ENCODE results near the gene SLC25A25. TPM values are rescaled to one million over a fixed set of nuclear protein-coding genes. Genes with fewer than 3 reads are reported as not detected.

Gene SLC25A25
- total and polyA plus RNA-seq, 9 of the 15 experiments (the other 6 are each of a cell fraction or from before 2014, with no cell fraction given) = 0.07 to 35.9 (median 23.2) TPM

DNA sequence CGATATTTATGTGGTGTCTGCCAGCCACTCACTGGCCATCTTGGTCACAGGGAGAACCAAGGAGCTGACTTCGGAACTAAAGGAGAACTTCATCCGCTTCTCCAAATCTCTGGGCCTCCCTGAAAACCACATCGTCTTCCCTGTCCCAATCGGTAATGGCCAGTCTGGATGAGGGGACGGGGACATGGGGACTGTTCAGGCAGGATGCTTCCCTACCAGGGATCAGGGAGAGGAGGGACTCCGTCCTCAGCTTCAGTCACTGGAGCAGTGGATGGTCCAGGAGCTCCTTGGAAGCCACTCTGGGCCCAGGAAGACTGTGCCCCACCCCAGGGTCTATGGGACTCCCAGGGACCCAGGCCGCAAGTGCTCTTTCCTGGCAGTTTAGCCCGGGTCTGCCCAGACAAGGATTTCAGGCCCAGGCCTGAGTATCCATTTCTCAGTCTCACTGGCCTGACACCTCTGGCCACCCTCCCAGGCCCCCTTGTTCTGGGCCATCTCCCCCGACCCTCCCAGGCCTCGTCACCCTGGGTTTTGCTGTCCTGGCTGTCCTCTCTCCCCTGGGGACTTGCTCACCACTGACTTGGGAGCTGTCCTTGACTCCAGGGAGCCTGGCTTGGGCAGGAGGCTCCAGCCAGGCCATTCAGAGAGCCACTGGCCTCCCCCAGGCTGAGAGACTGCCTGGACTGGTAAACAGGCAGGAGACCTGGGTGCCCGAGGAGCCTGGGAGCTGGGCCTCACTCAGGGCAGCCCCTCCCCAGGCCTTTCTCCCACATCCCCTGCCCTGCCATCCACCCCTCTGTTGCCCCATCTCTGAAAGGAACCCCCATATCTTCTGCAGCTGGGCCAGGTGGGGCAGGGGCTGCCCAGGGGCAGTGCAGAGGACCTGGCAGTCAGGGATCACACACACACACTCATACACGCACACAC is 84.4 kb downstream of the SLC25A25 start:
- 68% methylated on average over 13 of the region's 13 CpGs for WGBS (ENCODE audit: insufficient coverage, low coverage, missing lambda C conversion rate)
- TF ChIP-seq ZNF79 (CRISPR knock-in tag; IDR thresholded peaks at IDR 0.05; ENCODE audit: low read depth) (no peak), ZNF77 (CRISPR knock-in tag; IDR thresholded peaks at IDR 0.05) (no peak), MCM3 (IDR thresholded peaks at IDR 0.05) (0 out of 2 replicates have a peak, but pooled peaks have one; percentile 33)
- TF ChIP-seq, protein P1, sequence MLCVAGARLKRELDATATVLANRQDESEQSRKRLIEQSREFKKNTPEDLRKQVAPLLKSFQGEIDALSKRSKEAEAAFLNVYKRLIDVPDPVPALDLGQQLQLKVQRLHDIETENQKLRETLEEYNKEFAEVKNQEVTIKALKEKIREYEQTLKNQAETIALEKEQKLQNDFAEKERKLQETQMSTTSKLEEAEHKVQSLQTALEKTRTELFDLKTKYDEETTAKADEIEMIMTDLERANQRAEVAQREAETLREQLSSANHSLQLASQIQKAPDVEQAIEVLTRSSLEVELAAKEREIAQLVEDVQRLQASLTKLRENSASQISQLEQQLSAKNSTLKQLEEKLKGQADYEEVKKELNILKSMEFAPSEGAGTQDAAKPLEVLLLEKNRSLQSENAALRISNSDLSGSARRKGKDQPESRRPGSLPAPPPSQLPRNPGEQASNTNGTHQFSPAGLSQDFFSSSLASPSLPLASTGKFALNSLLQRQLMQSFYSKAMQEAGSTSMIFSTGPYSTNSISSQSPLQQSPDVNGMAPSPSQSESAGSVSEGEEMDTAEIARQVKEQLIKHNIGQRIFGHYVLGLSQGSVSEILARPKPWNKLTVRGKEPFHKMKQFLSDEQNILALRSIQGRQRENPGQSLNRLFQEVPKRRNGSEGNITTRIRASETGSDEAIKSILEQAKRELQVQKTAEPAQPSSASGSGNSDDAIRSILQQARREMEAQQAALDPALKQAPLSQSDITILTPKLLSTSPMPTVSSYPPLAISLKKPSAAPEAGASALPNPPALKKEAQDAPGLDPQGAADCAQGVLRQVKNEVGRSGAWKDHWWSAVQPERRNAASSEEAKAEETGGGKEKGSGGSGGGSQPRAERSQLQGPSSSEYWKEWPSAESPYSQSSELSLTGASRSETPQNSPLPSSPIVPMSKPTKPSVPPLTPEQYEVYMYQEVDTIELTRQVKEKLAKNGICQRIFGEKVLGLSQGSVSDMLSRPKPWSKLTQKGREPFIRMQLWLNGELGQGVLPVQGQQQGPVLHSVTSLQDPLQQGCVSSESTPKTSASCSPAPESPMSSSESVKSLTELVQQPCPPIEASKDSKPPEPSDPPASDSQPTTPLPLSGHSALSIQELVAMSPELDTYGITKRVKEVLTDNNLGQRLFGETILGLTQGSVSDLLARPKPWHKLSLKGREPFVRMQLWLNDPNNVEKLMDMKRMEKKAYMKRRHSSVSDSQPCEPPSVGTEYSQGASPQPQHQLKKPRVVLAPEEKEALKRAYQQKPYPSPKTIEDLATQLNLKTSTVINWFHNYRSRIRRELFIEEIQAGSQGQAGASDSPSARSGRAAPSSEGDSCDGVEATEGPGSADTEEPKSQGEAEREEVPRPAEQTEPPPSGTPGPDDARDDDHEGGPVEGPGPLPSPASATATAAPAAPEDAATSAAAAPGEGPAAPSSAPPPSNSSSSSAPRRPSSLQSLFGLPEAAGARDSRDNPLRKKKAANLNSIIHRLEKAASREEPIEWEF (CRISPR knock-in tag; IDR thresholded peaks at IDR 0.05) = no peak
- ATAC-seq (no peak), DNase-seq (ENCODE audit: extremely low read depth in 1 of 4, low spot score in 3 of 4) (peak in 3 of 4 experiments; percentile 11 to 24 (median 19)), FAIRE-seq (no peak)
- Histone ChIP-seq H3K36me3 (ENCODE audit: control insufficient read depth, insufficient read depth, low read length) (no peaks in the 10 kb centered on the region), H3K27ac (ENCODE audit: extremely low read depth, low read depth, low read length) (no peak overlapping the region), H3K4me1 (replicated peaks in 1 of 2; ENCODE audit: control insufficient read depth in 2 of 2, insufficient read depth in 2 of 2, low read length in 2 of 2) (peaks cover 17 to 61% of the 10 kb centered on the region in 2 experiments), H3K4me2 (ENCODE audit: insufficient read depth, low read length) (no peak overlapping the region), H2AFZ (ENCODE audit: low read depth, low read length) (0 out of 2 replicates have a peak overlapping the region, but pooled peaks have one; percentile 1), H3K9me1 (ENCODE audit: control insufficient read depth, insufficient read depth, low read length) (peaks cover 8% of the 10 kb centered on the region), H3K79me2 (ENCODE audit: control insufficient read depth, insufficient read depth, low read length) (no peaks in the 10 kb centered on the region), H4K20me1 (replicated peaks; ENCODE audit: control insufficient read depth, insufficient read depth, low read length) (no peaks in the 10 kb centered on the region), H3K4me3 (no peak overlapping the region), H3K9ac (ENCODE audit: insufficient read depth in 1 of 2, low read depth in 2 of 2, low read length in 2 of 2) (peak overlapping the region in 1 of 2 experiments; percentile 82; a peak in 2 of 4 replicates), H3K9me3 (replicated peaks; ENCODE audit: control insufficient read depth, insufficient read depth, low read depth, low read length) (no peaks in the 10 kb centered on the region), H3K27me3 (ENCODE audit: control insufficient read depth in 2 of 2, insufficient read depth in 2 of 2, low read length in 2 of 2) (no peaks in the 10 kb centered on the region)
- ChIA-PET POLR2A (interaction anchor here (0.5 to 3.6 kb wide), 6 partner anchors 9 to 206 kb away, joined by 3 to 37 read pairs (median 3); partner anchors contain the start of gene BBLN), CTCF (ENCODE audit: low intra/inter-chr PET ratio) (no interaction called here)
- in situ Hi-C loops (cut with MboI) (no loop called here), intact Hi-C loops (cut with micrococcal nuclease) (no loop called here)
- no TSS peak for BruUV-seq (replicated peaks)
